ENCODE measurements around the gene ATP2C1. TPM values are rescaled to one million over a fixed set of nuclear protein-coding genes. Genes with fewer than 3 reads are reported as not detected.

Gene ATP2C1
- total RNA-seq, 4 donors from 2014 or later = 32.1 to 52.3 (median 35.0) TPM

- Histone ChIP-seq H3K36me3 (peaks cover 0 to 40% (median 27%) of the 10 kb centered on the region in 4 donors), H3K4me3 (no peak overlapping the region), H3K27ac (replicated peaks in 1 of 4) (no peak overlapping the region), H3K27me3 (no peaks in the 10 kb centered on the region), H3K4me1 (no peaks in the 10 kb centered on the region), H3K9me3 (no peaks in the 10 kb centered on the region)
- TF ChIP-seq EP300 (IDR thresholded peaks at IDR 0.05) = no peak
- TF ChIP-seq POLR2AphosphoS5 (IDR thresholded peaks at IDR 0.05) = no peak
- TF ChIP-seq POLR2A (IDR thresholded peaks at IDR 0.05; ENCODE audit: low read depth) = no peak
- TF ChIP-seq CTCF (IDR thresholded peaks at IDR 0.05) = no peak
- intact Hi-C loops (cut with DNase I) = no loop called here
- WGBS = 93% methylated on average over 5 of the region's 5 CpGs
- no peak for DNase-seq (ENCODE audit: extremely low spot score)
Measured at GRCh38 chr3:130991126-130991525, 97.2 kb downstream of the ATP2C1 start.

GRCh38 chr3:130992344-130992743, 98.5 kb downstream of the ATP2C1 start:
- Histone ChIP-seq H3K4me3 (no peak overlapping the region), H3K27ac (replicated peaks in 1 of 4) (no peak overlapping the region), H3K4me1 (no peaks in the 10 kb centered on the region), H3K9me3 (no peaks in the 10 kb centered on the region), H3K36me3 (peaks cover 0 to 50% (median 33%) of the 10 kb centered on the region in 4 donors), H3K27me3 (no peaks in the 10 kb centered on the region)
- TF ChIP-seq POLR2A (IDR thresholded peaks at IDR 0.05; ENCODE audit: low read depth) (no peak), EP300 (IDR thresholded peaks at IDR 0.05) (no peak), CTCF (IDR thresholded peaks at IDR 0.05) (no peak), POLR2AphosphoS5 (IDR thresholded peaks at IDR 0.05) (no peak)
- 75% methylated on average over 3 of the region's 3 CpGs for WGBS
- intact Hi-C loops (cut with DNase I) = no loop called here
- DNase-seq (ENCODE audit: extremely low spot score) = no peak

GRCh38 chr3:130997289-130997688, 103.4 kb downstream of the ATP2C1 start:
- H3K9me3 ChIP-seq = no peaks in the 10 kb centered on the region
- H3K27ac ChIP-seq (replicated peaks in 1 of 4) = no peak overlapping the region
- no peak for DNase-seq (ENCODE audit: extremely low spot score)
- WGBS = 89% methylated on average over 7 of the region's 7 CpGs
- no peaks in the 10 kb centered on the region for H3K27me3 ChIP-seq
- H3K36me3 ChIP-seq = peaks cover 0 to 82% (median 40%) of the 10 kb centered on the region in 4 donors
- TF ChIP-seq CTCF (IDR thresholded peaks at IDR 0.05) (no peak), POLR2AphosphoS5 (IDR thresholded peaks at IDR 0.05) (no peak), POLR2A (IDR thresholded peaks at IDR 0.05; ENCODE audit: low read depth) (no peak), EP300 (IDR thresholded peaks at IDR 0.05) (no peak)
- no peaks in the 10 kb centered on the region for H3K4me1 ChIP-seq
- intact Hi-C loops (cut with DNase I) = no loop called here
- no peak overlapping the region for H3K4me3 ChIP-seq

GRCh38 chr3:131001071-131001470, 107.2 kb downstream of the ATP2C1 start:
- Histone ChIP-seq H3K9me3 (no peaks in the 10 kb centered on the region), H3K36me3 (peaks cover 0 to 80% (median 31%) of the 10 kb centered on the region in 4 donors), H3K4me3 (no peak overlapping the region), H3K4me1 (no peaks in the 10 kb centered on the region), H3K27me3 (no peaks in the 10 kb centered on the region), H3K27ac (replicated peaks in 1 of 4) (no peak overlapping the region)
- no peak for TF ChIP-seq CTCF (IDR thresholded peaks at IDR 0.05)
- TF ChIP-seq EP300 (IDR thresholded peaks at IDR 0.05) = no peak
- TF ChIP-seq POLR2AphosphoS5 (IDR thresholded peaks at IDR 0.05) = no peak
- no peak for TF ChIP-seq POLR2A (IDR thresholded peaks at IDR 0.05; ENCODE audit: low read depth)
- DNase-seq (ENCODE audit: extremely low spot score) = no peak
- intact Hi-C loops (cut with DNase I) = no loop called here
- WGBS = 80% methylated on average over 1 of the region's 1 CpG

- 94% methylated on average over 1 of the region's 1 CpG for WGBS
- no peak for TF ChIP-seq POLR2A (IDR thresholded peaks at IDR 0.05; ENCODE audit: low read depth)
- TF ChIP-seq EP300 (IDR thresholded peaks at IDR 0.05) = no peak
- TF ChIP-seq POLR2AphosphoS5 (IDR thresholded peaks at IDR 0.05) = no peak
- TF ChIP-seq CTCF (IDR thresholded peaks at IDR 0.05) = no peak
- H3K36me3 ChIP-seq = peaks cover 0 to 70% (median 32%) of the 10 kb centered on the region in 4 donors
- H3K27ac ChIP-seq (replicated peaks in 1 of 4) = no peak overlapping the region
- DNase-seq (ENCODE audit: extremely low spot score) = no peak
- H3K9me3 ChIP-seq = no peaks in the 10 kb centered on the region
- H3K4me1 ChIP-seq = no peaks in the 10 kb centered on the region
- H3K27me3 ChIP-seq = no peaks in the 10 kb centered on the region
- no peak overlapping the region for H3K4me3 ChIP-seq
- intact Hi-C loops (cut with DNase I) = no loop called here
Measured at GRCh38 chr3:131004603-131005002, 110.7 kb downstream of the ATP2C1 start.
